ENCODE measurements around the gene HPX.
A peak's percentile ranks its signal among the peaks of the same experiment; 100 is the strongest.

HPX gene

DNA sequence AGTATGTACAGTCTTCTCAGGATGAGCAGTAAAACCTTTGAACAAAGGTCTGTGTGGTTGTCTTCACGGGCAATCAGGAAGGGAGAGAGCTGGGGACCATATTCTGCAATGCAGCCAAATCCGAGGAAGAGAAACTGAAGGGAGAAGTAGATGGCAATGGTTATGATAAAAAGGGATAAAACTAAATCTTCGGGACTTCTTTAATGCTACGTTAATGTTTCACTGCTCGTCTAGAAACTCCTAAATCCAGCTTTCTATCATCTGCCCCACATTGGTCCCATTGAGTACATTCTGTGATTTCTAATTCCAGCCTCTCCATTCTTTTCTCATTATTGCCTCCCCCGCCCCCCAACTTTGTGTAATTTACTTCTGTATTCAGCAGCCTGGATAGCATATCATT, 42.2 kb upstream of the HPX start:
- ATAC-seq (ENCODE audit: insufficient read depth, low read depth): no peak

DNA sequence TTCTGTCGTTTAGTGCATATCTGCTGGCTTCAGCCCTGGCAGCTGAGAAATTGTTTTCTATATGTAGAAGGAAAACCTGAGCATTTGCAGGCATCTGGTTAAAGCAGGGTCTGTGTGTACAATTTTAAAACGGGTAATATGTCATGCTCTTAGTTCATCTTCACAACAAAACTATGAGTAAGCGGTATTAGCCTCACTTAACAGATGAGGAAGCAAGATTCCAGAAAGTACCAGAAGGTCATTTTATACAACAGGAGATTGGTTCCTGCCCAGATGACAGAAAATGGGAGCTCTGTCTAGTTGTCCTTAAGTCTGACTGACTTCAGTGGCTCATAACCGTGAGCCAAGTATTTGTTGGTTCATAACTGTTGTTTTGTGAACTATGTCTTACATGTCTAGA, 41.7 kb upstream of the HPX start:
- no peaks in the 10 kb centered on the region for H3K9me3 ChIP-seq (ENCODE audit: insufficient read depth, low read length, severe bottlenecking)
- peaks cover 33% of the 10 kb centered on the region for H3K4me1 ChIP-seq (ENCODE audit: insufficient read depth, low read length)
- peaks cover 80% of the 10 kb centered on the region for H3K36me3 ChIP-seq (ENCODE audit: insufficient read depth, low read length)
- TF ChIP-seq, protein P1, sequence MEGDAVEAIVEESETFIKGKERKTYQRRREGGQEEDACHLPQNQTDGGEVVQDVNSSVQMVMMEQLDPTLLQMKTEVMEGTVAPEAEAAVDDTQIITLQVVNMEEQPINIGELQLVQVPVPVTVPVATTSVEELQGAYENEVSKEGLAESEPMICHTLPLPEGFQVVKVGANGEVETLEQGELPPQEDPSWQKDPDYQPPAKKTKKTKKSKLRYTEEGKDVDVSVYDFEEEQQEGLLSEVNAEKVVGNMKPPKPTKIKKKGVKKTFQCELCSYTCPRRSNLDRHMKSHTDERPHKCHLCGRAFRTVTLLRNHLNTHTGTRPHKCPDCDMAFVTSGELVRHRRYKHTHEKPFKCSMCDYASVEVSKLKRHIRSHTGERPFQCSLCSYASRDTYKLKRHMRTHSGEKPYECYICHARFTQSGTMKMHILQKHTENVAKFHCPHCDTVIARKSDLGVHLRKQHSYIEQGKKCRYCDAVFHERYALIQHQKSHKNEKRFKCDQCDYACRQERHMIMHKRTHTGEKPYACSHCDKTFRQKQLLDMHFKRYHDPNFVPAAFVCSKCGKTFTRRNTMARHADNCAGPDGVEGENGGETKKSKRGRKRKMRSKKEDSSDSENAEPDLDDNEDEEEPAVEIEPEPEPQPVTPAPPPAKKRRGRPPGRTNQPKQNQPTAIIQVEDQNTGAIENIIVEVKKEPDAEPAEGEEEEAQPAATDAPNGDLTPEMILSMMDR (IDR thresholded peaks at IDR 0.05; ENCODE audit: borderline replicate concordance, extremely low read depth, low read length, poor library complexity, severe bottlenecking): no peak
- no peak for TF ChIP-seq EZH2 (IDR thresholded peaks at IDR 0.05; ENCODE audit: borderline replicate concordance, low read depth, low read length, severe bottlenecking)
- H3K27me3 ChIP-seq (ENCODE audit: insufficient read depth, low read length, poor library complexity): no peaks in the 10 kb centered on the region
- peaks cover 50% of the 10 kb centered on the region for H3K79me2 ChIP-seq (ENCODE audit: insufficient read depth, low read length)
- H2AFZ ChIP-seq (ENCODE audit: low read depth, low read length): no peak overlapping the region
- H3K4me3 ChIP-seq (ENCODE audit: low read depth in 1 of 2, low read length in 2 of 2): peak overlapping the region; percentile 58 to 85; a peak in 3 of 4 replicates
- peaks cover 21% of the 10 kb centered on the region for H4K20me1 ChIP-seq (ENCODE audit: insufficient read depth, low read length)
- no peak for ATAC-seq (ENCODE audit: insufficient read depth, low read depth)
- H3K9ac ChIP-seq (ENCODE audit: low read depth, low read length): peak overlapping the region; percentile 77
- no peak for DNase-seq
- peak overlapping the region; percentile 87 for H3K4me2 ChIP-seq (ENCODE audit: insufficient read depth, low read length)
- H3K27ac ChIP-seq (ENCODE audit: low read length): peak overlapping the region; percentile 87

More for the DNA sequence above, 42.2 kb upstream of the HPX start:
- TF ChIP-seq, protein P1 (IDR thresholded peaks at IDR 0.05; ENCODE audit: borderline replicate concordance, extremely low read depth, low read length, poor library complexity, severe bottlenecking): no peak
- TF ChIP-seq EZH2 (IDR thresholded peaks at IDR 0.05; ENCODE audit: borderline replicate concordance, low read depth, low read length, severe bottlenecking): no peak
- no peak overlapping the region for H2AFZ ChIP-seq (ENCODE audit: low read depth, low read length)
- H3K4me1 ChIP-seq (ENCODE audit: insufficient read depth, low read length): peaks cover 33% of the 10 kb centered on the region
- H3K36me3 ChIP-seq (ENCODE audit: insufficient read depth, low read length): peaks cover 78% of the 10 kb centered on the region
- peaks cover 21% of the 10 kb centered on the region for H4K20me1 ChIP-seq (ENCODE audit: insufficient read depth, low read length)
- H3K27me3 ChIP-seq (ENCODE audit: insufficient read depth, low read length, poor library complexity): no peaks in the 10 kb centered on the region
- H3K79me2 ChIP-seq (ENCODE audit: insufficient read depth, low read length): peaks cover 50% of the 10 kb centered on the region
- H3K9ac ChIP-seq (ENCODE audit: low read depth, low read length): no peak overlapping the region
- DNase-seq: no peak
- H3K4me3 ChIP-seq (ENCODE audit: low read depth in 1 of 2, low read length in 2 of 2): no peak overlapping the region
- no peaks in the 10 kb centered on the region for H3K9me3 ChIP-seq (ENCODE audit: insufficient read depth, low read length, severe bottlenecking)
- H3K27ac ChIP-seq (ENCODE audit: low read length): no peak overlapping the region
- peak overlapping the region; percentile 87; the same call in 1 of the 2 replicates for H3K4me2 ChIP-seq (ENCODE audit: insufficient read depth, low read length)

DNA sequence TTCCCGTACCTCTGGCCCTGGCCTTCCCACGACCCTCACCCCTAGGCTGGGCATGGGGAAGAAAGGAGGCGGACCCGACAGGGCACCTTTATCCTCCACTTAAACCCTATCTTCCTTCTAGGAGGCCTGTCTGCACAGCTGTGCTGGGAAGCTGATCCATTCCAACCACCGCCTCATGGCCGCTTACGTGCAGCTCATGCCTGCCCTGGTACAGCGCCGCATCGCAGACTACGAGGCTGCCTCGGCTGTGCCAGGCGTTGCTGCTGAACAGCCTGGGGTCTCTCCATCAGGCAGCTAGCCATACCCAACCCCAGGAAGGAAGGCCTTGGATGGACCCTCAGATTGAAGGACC, 41.1 kb upstream of the HPX start:
- peaks cover 50% of the 10 kb centered on the region for H3K79me2 ChIP-seq (ENCODE audit: insufficient read depth, low read length)
- peaks cover 80% of the 10 kb centered on the region for H3K36me3 ChIP-seq (ENCODE audit: insufficient read depth, low read length)
- H3K9me3 ChIP-seq (ENCODE audit: insufficient read depth, low read length, severe bottlenecking): no peaks in the 10 kb centered on the region
- peaks cover 33% of the 10 kb centered on the region for H3K4me1 ChIP-seq (ENCODE audit: insufficient read depth, low read length)
- peak overlapping the region; percentile 87 for H3K27ac ChIP-seq (ENCODE audit: low read length)
- peak overlapping the region; percentile 87 for H3K4me2 ChIP-seq (ENCODE audit: insufficient read depth, low read length)
- peak; percentile 20 for DNase-seq
- no peak for TF ChIP-seq EZH2 (IDR thresholded peaks at IDR 0.05; ENCODE audit: borderline replicate concordance, low read depth, low read length, severe bottlenecking)
- TF ChIP-seq, protein P1 (IDR thresholded peaks at IDR 0.05; ENCODE audit: borderline replicate concordance, extremely low read depth, low read length, poor library complexity, severe bottlenecking): no peak
- peaks cover 25% of the 10 kb centered on the region for H4K20me1 ChIP-seq (ENCODE audit: insufficient read depth, low read length)
- peak overlapping the region; percentile 87 for H2AFZ ChIP-seq (ENCODE audit: low read depth, low read length)
- peak overlapping the region; percentile 58 to 85; a peak in 3 of 4 replicates for H3K4me3 ChIP-seq (ENCODE audit: low read depth in 1 of 2, low read length in 2 of 2)
- peak overlapping the region; percentile 77 for H3K9ac ChIP-seq (ENCODE audit: low read depth, low read length)
- peak; percentile 13; the same call in 2 of the 3 replicates for ATAC-seq (ENCODE audit: insufficient read depth, low read depth)
- H3K27me3 ChIP-seq (ENCODE audit: insufficient read depth, low read length, poor library complexity): no peaks in the 10 kb centered on the region

Measured in DND-41 (cell line).